Measurements from ENCODE around the gene RASSF3. TPM values are rescaled to one million over a fixed set of nuclear protein-coding genes. Genes with fewer than 3 reads are reported as not detected.

RASSF3 gene
- total and polyA plus RNA-seq, 10 of the 15 experiments (the other 5 are each of a cell fraction or from before 2014, with no cell fraction given): 6.9 to 62.4 (median 30.3) TPM

DNA sequence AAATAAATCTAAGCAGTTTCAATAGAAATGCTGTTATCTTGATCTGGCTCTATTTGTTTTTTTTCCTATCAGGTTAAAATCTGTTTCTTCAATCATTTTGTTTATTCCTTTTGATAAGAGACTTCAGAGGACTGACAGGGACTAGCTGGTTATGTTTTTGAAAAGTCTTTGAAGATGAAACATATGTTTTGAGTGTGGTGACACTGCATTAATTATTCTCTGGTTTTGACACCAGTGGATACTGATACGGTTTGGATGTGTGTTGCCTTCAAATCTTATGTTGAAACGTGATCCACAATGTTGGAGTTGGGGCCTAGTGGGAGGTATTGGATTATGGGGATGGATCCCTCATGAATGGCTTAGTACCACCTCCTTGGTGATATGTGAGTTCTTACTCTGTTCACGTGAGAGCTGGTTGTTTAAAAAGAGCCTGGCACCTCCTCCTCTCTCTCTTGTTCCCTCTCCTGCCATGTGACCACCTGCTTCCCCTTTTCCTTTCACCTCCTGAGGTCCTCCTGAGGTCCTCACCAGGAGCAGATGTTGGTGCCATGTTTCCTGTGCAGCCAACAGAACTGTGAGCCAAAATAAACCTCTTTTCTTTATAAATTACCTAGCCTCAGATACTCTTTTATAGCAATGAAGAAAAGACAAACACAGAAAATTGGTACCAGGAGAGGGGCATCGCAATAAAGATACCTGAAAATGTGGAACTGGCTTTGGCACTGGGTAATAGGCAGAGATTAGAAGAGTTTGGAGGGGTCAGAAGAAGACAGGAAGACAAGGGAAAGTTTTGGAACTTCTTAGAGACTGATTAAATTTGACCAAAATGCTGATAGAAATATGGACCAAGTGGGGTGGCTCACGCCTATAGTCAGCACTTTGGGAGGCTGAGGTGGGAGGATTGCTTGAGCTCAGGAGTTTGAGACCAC, 23.0 kb downstream of the RASSF3 start (continued):
- TF ChIP-seq, protein P1, sequence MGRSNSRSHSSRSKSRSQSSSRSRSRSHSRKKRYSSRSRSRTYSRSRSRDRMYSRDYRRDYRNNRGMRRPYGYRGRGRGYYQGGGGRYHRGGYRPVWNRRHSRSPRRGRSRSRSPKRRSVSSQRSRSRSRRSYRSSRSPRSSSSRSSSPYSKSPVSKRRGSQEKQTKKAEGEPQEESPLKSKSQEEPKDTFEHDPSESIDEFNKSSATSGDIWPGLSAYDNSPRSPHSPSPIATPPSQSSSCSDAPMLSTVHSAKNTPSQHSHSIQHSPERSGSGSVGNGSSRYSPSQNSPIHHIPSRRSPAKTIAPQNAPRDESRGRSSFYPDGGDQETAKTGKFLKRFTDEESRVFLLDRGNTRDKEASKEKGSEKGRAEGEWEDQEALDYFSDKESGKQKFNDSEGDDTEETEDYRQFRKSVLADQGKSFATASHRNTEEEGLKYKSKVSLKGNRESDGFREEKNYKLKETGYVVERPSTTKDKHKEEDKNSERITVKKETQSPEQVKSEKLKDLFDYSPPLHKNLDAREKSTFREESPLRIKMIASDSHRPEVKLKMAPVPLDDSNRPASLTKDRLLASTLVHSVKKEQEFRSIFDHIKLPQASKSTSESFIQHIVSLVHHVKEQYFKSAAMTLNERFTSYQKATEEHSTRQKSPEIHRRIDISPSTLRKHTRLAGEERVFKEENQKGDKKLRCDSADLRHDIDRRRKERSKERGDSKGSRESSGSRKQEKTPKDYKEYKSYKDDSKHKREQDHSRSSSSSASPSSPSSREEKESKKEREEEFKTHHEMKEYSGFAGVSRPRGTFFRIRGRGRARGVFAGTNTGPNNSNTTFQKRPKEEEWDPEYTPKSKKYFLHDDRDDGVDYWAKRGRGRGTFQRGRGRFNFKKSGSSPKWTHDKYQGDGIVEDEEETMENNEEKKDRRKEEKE (IDR thresholded peaks at IDR 0.05): no peak
- TF ChIP-seq, protein P2, sequence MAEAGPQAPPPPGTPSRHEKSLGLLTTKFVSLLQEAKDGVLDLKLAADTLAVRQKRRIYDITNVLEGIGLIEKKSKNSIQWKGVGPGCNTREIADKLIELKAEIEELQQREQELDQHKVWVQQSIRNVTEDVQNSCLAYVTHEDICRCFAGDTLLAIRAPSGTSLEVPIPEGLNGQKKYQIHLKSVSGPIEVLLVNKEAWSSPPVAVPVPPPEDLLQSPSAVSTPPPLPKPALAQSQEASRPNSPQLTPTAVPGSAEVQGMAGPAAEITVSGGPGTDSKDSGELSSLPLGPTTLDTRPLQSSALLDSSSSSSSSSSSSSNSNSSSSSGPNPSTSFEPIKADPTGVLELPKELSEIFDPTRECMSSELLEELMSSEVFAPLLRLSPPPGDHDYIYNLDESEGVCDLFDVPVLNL (IDR thresholded peaks at IDR 0.05; ENCODE audit: low read depth, low read length): no peak

DNA sequence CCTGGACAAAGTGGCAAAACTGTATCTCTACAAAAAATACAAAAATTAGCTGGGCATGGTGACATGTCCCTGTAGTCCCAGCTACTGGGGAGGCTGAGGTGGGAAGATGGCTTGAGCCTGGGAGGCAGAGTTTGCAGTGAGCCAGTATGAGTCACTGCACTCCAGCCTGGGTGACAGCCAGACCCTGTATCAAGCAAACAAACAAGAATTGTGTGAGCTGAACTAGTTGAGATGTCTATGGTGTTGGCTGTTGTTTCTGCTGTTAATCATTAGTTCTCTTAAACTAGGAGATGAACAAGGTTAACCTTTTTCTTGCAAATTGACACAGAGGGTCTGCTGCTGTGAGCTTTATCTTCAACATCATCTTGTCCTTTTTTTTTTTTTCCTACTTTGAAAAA, 23.6 kb downstream of the RASSF3 start:
- RAD21 ChIA-PET (ENCODE audit: unreplicated experiment): interaction anchor here (0.9 to 2.3 kb wide), 3 partner anchors 25 to 73 kb away, joined by 3 to 5 read pairs (median 4); no protein-coding TSS in a partner anchor
- no peaks in the 10 kb centered on the region for H4K20me1 ChIP-seq (ENCODE audit: control insufficient read depth, insufficient read depth)
- intact Hi-C loops (cut with micrococcal nuclease; ENCODE audit: unreplicated experiment): loop anchor here (1.0 kb wide), 1 partner anchor 9 kb away; no protein-coding TSS in a partner anchor
- CTCF ChIA-PET: interaction anchor here (0.5 to 1.3 kb wide), 3 partner anchors 46 to 85 kb away, joined by 3 to 6 read pairs (median 5); no protein-coding TSS in a partner anchor
- SMC1A ChIA-PET (ENCODE audit: uncharacterized antibody, unreplicated experiment): interaction anchor here (0.8 to 2.6 kb wide), 8 partner anchors 8 to 64 kb away, joined by 3 to 14 read pairs (median 6); no protein-coding TSS in a partner anchor
- H3K27me3 ChIP-seq (replicated peaks in 1 of 2; ENCODE audit: control insufficient read depth in 2 of 2, insufficient read depth in 2 of 2, low read length in 1 of 2): no peaks in the 10 kb centered on the region
- POLR2A ChIA-PET: interaction anchor here (0.6 to 2.6 kb wide), 4 partner anchors 8 to 36 kb away, joined by 4 to 14 read pairs (median 5); no protein-coding TSS in a partner anchor
- H3K9me3 ChIP-seq (replicated peaks; ENCODE audit: control insufficient read depth, insufficient read depth, low read length): peaks cover 18% of the 10 kb centered on the region; the same call in 2 of the 3 replicates
- H3K4me1 ChIP-seq (ENCODE audit: control insufficient read depth, insufficient read depth, low read length): peaks cover 6% of the 10 kb centered on the region
- H3K4me2 ChIP-seq (ENCODE audit: control insufficient read depth, insufficient read depth): no peak overlapping the region
- BruUV-seq (replicated peaks): no TSS peak
- peaks cover 7 to 9% of the 10 kb centered on the region in 2 experiments; a peak in 3 of 4 replicates for H3K36me3 ChIP-seq (ENCODE audit: control insufficient read depth in 2 of 2, insufficient read depth in 2 of 2, low read length in 1 of 2)
- FAIRE-seq (no peak), DNase-seq (ENCODE audit: low read depth, low spot score) (no peak), ATAC-seq (peak; percentile 65)
- H3K27ac ChIP-seq (ENCODE audit: control insufficient read depth, insufficient read depth): no peak overlapping the region
- H3K9ac ChIP-seq (ENCODE audit: control insufficient read depth, insufficient read depth, low read length): no peak overlapping the region
- H3K79me2 ChIP-seq (ENCODE audit: control insufficient read depth, insufficient read depth, low read length): peaks cover 83% of the 10 kb centered on the region
- no peak overlapping the region for H3K4me3 ChIP-seq
- H2AFZ ChIP-seq (ENCODE audit: control insufficient read depth, low read depth, low read length): no peak overlapping the region
- no peak for TF ChIP-seq NR2F1 (conservative IDR thresholded peaks at IDR 0.05)
- TF ChIP-seq, protein P3, sequence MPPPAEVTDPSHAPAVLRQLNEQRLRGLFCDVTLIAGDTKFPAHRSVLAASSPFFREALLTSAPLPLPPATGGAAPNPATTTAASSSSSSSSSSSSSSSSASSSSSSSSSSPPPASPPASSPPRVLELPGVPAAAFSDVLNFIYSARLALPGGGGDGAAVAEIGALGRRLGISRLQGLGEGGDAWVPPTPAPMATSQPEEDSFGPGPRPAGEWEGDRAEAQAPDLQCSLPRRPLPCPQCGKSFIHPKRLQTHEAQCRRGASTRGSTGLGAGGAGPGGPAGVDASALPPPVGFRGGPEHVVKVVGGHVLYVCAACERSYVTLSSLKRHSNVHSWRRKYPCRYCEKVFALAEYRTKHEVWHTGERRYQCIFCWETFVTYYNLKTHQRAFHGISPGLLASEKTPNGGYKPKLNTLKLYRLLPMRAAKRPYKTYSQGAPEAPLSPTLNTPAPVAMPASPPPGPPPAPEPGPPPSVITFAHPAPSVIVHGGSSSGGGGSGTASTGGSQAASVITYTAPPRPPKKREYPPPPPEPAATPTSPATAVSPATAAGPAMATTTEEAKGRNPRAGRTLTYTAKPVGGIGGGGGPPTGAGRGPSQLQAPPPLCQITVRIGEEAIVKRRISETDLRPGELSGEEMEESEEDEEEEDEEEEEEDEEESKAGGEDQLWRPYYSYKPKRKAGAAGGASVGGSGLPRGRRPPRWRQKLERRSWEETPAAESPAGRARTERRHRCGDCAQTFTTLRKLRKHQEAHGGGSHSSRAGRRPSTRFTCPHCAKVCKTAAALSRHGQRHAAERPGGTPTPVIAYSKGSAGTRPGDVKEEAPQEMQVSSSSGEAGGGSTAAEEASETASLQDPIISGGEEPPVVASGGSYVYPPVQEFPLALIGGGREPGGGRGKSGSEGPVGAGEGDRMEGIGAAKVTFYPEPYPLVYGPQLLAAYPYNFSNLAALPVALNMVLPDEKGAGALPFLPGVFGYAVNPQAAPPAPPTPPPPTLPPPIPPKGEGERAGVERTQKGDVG (CRISPR knock-in tag; IDR thresholded peaks at IDR 0.05): no peak
- no peak for TF ChIP-seq CHD2 (IDR thresholded peaks at IDR 0.05; ENCODE audit: borderline replicate concordance, low read depth, low read length)
- no peak for TF ChIP-seq ASH2L (IDR thresholded peaks at IDR 0.05; ENCODE audit: borderline replicate concordance, low read depth)
- TF ChIP-seq ZNF384 (IDR thresholded peaks at IDR 0.05; ENCODE audit: borderline replicate concordance, low read depth, low read length): no peak
- in situ Hi-C loops (cut with MboI): no loop called here
